LNCAP (cell line): ENCODE data around the gene HOXA3.

Experiments used
- TF ChIP-seq, protein P1 (sequence below): fragments of 450-650 bp; IDR thresholded peaks from 2 replicates; pipeline ENCODE4 v1.5.1; 2017; ENCODE audit warnings: mild to moderate bottlenecking

HOXA3 gene

DNA sequence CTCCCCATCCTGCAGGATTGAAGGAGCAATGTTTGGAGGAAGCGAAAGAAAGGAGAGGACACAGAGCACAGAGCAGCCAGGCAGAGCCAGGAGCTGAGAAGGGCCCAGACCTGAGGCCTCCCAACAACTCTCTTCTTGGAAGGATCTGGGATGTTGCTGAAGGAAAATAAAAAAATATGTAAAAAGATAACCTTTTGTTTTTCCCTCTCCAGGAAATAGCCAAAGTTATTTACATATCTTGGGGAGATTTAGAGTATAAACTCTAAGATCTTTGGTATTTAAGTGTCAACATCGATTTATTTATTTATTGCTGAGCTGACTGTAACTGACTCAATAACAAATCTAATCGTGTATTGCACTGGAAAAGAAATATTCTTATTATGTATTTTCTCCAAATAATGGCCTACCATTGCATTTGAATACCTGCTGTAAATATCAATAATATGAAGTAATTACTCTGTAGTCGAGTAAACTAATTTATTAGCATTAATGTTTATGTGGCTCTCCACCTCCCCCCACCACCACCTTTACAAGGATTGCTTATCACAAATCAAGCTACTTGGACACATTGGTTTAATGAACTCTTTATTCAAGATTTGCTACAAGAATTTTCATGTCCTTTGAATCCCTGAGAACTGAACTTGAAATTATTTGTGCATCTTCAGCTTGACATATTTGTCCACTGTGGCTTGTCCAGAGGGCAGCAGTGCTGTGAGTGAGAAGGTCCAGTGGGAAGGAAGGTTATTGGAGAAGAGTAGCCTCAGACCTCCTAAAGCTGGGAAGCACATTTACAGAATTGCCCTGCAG is 34.5 kb upstream of the HOXA3 start:
- TF ChIP-seq, protein P1, sequence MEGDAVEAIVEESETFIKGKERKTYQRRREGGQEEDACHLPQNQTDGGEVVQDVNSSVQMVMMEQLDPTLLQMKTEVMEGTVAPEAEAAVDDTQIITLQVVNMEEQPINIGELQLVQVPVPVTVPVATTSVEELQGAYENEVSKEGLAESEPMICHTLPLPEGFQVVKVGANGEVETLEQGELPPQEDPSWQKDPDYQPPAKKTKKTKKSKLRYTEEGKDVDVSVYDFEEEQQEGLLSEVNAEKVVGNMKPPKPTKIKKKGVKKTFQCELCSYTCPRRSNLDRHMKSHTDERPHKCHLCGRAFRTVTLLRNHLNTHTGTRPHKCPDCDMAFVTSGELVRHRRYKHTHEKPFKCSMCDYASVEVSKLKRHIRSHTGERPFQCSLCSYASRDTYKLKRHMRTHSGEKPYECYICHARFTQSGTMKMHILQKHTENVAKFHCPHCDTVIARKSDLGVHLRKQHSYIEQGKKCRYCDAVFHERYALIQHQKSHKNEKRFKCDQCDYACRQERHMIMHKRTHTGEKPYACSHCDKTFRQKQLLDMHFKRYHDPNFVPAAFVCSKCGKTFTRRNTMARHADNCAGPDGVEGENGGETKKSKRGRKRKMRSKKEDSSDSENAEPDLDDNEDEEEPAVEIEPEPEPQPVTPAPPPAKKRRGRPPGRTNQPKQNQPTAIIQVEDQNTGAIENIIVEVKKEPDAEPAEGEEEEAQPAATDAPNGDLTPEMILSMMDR = no peak

DNA sequence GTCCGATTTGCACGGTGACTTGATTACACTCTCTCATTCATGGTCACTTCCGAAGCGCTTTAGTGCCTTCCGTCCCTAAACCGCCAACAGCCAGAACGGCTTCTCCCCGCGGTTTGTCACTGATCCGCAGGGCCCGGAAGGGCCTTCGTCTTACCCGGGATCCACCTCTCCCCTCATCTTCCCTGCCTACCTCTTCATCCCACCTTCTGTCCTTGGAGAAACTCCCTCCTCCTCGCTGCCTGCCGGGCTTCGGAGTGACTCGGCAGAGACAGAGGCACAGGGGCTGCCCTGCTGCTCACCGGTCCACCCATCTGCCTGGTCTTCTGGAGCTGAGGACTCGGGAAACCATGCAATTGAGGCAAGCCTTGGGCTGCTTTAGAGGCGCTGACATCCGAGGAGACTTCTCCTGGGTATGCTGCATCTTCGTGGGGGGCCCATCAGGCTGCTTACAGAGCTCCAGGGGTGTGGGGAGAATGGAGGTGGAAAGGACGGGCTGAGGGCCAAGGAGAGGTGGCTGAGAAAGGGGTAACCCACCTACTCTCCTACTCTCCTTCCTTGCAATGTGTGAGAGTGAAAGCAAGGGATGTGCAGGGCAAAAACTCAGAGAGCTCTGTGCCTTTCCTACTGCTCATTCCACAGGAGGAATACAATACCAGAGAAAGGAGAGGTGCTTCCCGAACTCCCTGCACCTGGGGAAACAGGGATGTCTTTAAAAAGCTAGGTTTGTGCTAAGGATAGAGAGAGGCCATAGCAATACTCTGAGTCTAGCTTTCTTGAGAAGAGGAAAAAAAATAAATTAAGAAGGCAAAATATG is 33.7 kb upstream of the HOXA3 start:
- TF ChIP-seq, protein P1 = no peak

DNA sequence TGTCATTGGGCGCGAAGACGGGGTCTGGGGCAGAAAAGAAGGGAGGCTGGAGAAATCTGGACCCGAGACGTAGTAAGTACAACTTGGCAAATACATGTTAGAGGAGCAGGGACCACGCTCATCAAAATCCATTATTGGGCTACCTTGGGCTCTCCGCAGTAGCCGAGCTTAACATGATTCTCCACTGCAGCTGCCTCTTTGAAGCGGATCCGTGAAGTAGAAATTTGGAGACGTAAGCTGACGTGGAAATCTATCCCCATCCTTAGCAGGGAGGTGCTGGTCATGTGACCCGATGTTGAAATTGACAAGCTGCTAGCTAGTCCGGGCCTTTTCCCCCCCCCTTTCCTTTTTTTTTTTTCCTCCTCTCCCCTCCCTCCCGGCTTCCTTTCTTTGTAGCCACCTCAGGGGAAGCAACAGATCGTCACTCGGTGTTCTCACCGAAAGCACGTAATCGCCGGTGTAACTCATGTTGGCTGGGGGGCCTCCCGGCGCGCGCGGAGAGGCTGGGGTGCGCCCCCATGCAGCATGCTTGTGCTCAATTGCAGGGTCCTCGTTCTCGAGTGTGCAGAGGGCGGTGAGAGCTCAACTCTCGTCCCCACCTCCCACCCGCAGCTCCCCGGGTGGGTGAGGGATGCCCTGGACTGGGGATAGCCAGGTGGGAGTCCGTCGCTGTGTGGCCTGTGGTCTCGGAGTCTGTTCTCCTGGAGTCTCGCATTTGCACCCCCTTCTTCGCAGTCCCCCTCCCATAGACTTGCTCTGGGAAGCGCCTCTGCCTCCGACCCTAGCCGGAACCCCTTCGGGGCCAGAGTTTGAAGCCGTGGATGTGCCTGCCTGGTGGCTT is 32.9 kb upstream of the HOXA3 start, which contains the start of gene HOXA11:
Gene HOXA11, minus strand, starts transcription at position 220 of the 841 bp plus-strand sequence. Its CDS starts 88 bp downstream, at position 132.
- TF ChIP-seq, protein P1 = no peak

DNA sequence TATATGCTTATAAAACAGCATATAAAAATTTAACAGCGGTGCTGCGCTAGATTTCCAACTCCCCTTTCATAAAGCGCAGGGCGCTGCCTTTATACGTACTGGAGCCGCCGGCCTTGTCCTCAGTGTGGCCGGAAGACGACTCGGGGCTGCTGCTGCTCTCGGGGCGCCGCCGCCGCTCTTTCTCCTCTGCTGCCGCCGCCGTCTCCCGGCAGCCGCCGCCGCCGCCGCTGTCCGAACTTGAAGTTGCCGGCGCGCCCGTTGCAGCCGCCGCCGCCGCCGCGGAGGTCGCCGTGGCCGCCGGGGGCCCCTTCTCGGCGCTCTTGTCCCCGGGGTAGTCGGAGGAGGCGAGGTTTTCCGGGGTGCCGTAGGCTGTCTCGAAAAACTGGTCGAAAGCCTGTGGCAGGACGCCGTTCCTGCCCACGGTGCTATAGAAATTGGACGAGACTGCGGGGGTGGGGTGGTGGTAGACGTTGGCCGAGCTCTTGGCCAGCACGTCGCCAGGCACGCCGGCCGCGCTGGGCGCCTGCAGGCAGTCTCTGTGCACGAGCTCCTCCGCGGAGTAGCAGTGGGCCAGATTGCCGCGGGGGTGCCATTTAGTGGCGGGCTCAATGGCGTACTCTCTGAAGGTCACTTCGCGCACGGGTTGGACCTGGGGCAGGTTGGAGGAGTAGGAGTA is 32.1 kb upstream of the HOXA3 start:
- TF ChIP-seq, protein P1 = no peak

DNA sequence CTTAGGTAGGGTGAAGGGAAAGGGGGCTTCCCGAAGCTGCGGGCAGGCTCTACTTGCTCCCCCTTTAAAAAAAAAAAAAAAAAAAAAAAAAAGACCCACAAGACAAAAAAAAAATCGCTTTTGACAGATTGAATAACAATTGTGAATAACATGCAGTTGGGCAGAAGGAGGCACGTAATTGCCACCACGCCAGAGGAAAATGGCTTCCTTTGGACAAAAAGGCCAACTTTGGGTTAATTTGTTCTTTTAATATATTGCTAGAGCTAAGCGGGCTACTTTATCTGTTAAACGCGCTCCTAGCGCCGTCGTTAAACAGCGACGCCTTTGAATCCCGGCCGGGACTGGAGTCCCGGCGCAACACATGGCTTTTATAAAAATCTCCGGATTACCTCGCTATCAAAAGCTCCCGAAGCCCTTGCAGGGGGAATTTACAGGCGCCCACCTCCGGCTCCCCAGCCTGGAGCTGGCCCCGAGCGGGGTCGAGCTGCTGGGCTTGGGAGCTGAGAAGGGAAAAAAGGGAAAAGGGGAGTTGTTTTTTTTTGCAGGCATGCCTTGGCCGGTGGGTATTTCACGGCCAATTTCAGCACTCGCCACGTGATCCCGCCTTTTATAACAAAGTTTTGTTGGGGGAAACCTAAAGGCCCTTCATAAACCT is 31.4 kb upstream of the HOXA3 start:
- TF ChIP-seq, protein P1 = no peak

DNA sequence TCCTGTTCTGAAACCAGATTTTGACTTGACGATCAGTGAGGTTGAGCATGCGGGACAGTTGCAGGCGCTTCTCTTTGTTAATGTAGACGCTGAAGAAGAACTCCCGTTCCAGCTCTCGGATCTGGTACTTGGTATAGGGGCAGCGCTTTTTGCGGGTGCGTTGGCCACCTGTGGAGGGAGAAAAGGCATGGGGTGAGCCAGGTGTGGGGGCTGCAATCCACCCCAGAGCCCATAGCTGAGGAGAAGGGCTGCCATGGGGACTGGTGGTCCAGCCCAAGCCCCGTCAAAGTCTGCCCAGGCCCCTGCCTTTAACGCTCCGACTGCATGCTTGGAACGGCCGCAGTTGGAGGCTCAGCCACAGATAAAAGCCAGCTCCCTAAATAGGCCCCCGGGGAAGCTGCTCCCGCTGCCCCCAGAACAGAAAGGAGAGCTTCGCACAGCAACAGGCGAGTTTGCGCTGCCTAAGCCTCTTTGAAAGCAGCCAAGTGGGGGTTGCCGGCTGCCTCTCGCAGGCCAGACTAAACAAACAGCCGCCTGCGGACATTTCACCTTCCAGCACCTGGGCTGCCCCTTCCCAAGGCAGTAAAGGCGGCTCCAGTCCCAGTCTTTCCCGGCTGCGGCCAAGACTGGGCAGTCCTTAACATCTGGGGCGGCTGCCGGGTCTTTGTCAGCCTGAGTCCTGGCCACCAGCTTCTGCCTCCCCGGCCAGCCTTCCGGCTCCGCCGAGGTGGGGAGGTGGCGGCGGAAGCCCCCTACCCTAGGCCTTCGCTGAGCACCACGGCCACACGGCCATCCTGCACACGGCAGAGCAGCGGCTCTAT is 30.7 kb upstream of the HOXA3 start:
- TF ChIP-seq, protein P1 = no peak
